HepG2 (cell line): ENCODE measurements around the gene NDUFS4. TPM values are rescaled to one million over a fixed set of nuclear protein-coding genes. Genes with fewer than 3 reads are reported as not detected.

Experiments
- E2F2 ChIP-seq: sonication (generic); formaldehyde crosslinking; IDR thresholded peaks from 2 replicates; pipeline ENCODE4 v1.4.0; 2020; ENCODE audit warnings: missing genetic modification reagents, borderline replicate concordance
- EHMT2 ChIP-seq: fragments of 200-600 bp; sonication (generic); IDR thresholded peaks from 2 replicates; pipeline ENCODE4 v1.7.0; 2017; ENCODE audit warnings: antibody characterized with exemption, low read depth, low read length, borderline replicate concordance
- HHEX ChIP-seq: IDR thresholded peaks from 2 replicates; pipeline ENCODE4 v1.6.1; 2016; ENCODE audit warnings: control low read depth
- LRRFIP1 ChIP-seq: sonication (generic); formaldehyde crosslinking; conservative IDR thresholded peaks from 2 replicates; pipeline ENCODE4 v1.4.0; 2020; ENCODE audit warnings: missing genetic modification reagents
- NPAS2 ChIP-seq: sonication (generic); formaldehyde crosslinking; IDR thresholded peaks from 2 replicates; pipeline ENCODE4 v1.8.0; 2022; ENCODE audit warnings: mild to moderate bottlenecking, missing genetic modification reagents, borderline replicate concordance
- PCBP2 ChIP-seq: fragments of 200-400 bp; formaldehyde crosslinking; optimal IDR thresholded peaks from 2 replicates; pipeline ENCODE3; 2018; ENCODE audit warnings: low read length, low read depth; ENCODE audit not compliant: poor library complexity, severe bottlenecking
- REST ChIP-seq, 2 experiments: IDR thresholded peaks; 2 replicates each; pipeline ENCODE4 v1.6.1; 2011 to 2012; ENCODE audit warnings: low read length in 2 of 2, borderline replicate concordance in 1 of 2, low read depth in 1 of 2, mild to moderate bottlenecking in 1 of 2, moderate library complexity in 1 of 2
- SP4 ChIP-seq: sonication (generic); formaldehyde crosslinking; IDR thresholded peaks from 2 replicates; pipeline ENCODE4 v1.8.1; 2023; ENCODE audit warnings: mild to moderate bottlenecking, missing genetic modification reagents
- TFDP2 ChIP-seq: sonication (generic); formaldehyde crosslinking; IDR thresholded peaks from 2 replicates; pipeline ENCODE4 v1.4.0; 2020; ENCODE audit warnings: missing genetic modification reagents
- ZBTB42 ChIP-seq: sonication (generic); formaldehyde crosslinking; IDR thresholded peaks from 2 replicates; pipeline ENCODE4 v1.5.0; 2020; ENCODE audit warnings: mild to moderate bottlenecking, missing genetic modification reagents
- ZNF276 ChIP-seq: sonication (generic); formaldehyde crosslinking; IDR thresholded peaks from 2 replicates; pipeline ENCODE4 v1.4.0; 2020; ENCODE audit warnings: mild to moderate bottlenecking, low read depth, missing genetic modification reagents
- ZNF3 ChIP-seq: IDR thresholded peaks from 2 replicates; pipeline ENCODE4 v1.7.0; 2017; ENCODE audit warnings: inconsistent platforms
- ZNF326 ChIP-seq: sonication (generic); formaldehyde crosslinking; IDR thresholded peaks from 2 replicates; pipeline ENCODE4 v1.4.0; 2020; ENCODE audit warnings: missing genetic modification reagents, borderline replicate concordance
- ZNF543 ChIP-seq: sonication (generic); formaldehyde crosslinking; IDR thresholded peaks from 2 replicates; pipeline ENCODE4 v1.4.0; 2020; ENCODE audit warnings: mild to moderate bottlenecking, missing genetic modification reagents
- ZNF605 ChIP-seq: sonication (generic); formaldehyde crosslinking; IDR thresholded peaks from 2 replicates; pipeline ENCODE4 v1.8.0; 2022; ENCODE audit warnings: mild to moderate bottlenecking, missing genetic modification reagents
- ZNF616 ChIP-seq: sonication (generic); formaldehyde crosslinking; IDR thresholded peaks from 2 replicates; pipeline ENCODE4 v1.5.0; 2020; ENCODE audit warnings: low read depth, mild to moderate bottlenecking, missing genetic modification reagents
- polyA plus RNA-seq, 8 experiments: library from polyadenylated mRNA; depleted of rRNA in 3 of 8; stranded (reverse) in 7 of 8; unstranded in 1 of 8; fragments of >200 nt; fragmentation: Illumina TruSeq in 4 of 8; extraction: Trizol in 4 of 8; gene quantifications; 2 replicates each; pipeline versions ENCODE4 v1.2.1 to v1.2.3, GENCODE V29; 2011 to 2016; ENCODE audit warnings: low read depth in 4 of 8, missing spikeins in 1 of 8, mixed read lengths in 1 of 8; ENCODE audit not compliant: insufficient read depth in 1 of 8
- total RNA-seq, 5 experiments: library from RNA; depleted of rRNA; stranded (reverse); fragments of >200 nt; fragmentation: Illumina TruSeq; extraction: Trizol; gene quantifications; 2 replicates each; pipeline ENCODE4 v1.2.3, GENCODE V29; 2016; ENCODE audit warnings: low read depth in 1 of 5

Gene NDUFS4
- total and polyA plus RNA-seq, 2 of the 13 experiments (the other 11 are each of a cell fraction or from before 2014, with no cell fraction given) = 121 to 126 TPM

GRCh38 chr5:53560506-53561191, at the start of gene NDUFS4 (continued):
- no peak for TF ChIP-seq ZNF326 (CRISPR knock-in tag)
- TF ChIP-seq PCBP2 = no peak
- TF ChIP-seq LRRFIP1 (CRISPR knock-in tag) = no peak
- peak; percentile 80; the same call in 1 of the 2 replicates for TF ChIP-seq ZNF605 (CRISPR knock-in tag)
- peak; percentile 75; the same call in 1 of the 2 replicates for TF ChIP-seq EHMT2
- no peak for TF ChIP-seq ZNF616
- TF ChIP-seq E2F2 (CRISPR knock-in tag) = no peak
- 0 out of 2 replicates have a peak, but pooled peaks have one; percentile 37 for TF ChIP-seq ZNF3 (CRISPR knock-in tag)
- no peak for TF ChIP-seq ZBTB42
- TF ChIP-seq HHEX (CRISPR knock-in tag) = no peak
- TF ChIP-seq ZNF276 = 0 out of 2 replicates have a peak, but pooled peaks have one; percentile 52
- TF ChIP-seq NPAS2 = no peak
- 0 out of 2 replicates have a peak, but pooled peaks have one; percentile 58 for TF ChIP-seq ZNF543
- peak; percentile 55; the same call in 1 of the 2 replicates for TF ChIP-seq TFDP2 (CRISPR knock-in tag)
- peak in 1 of 2 experiments; percentile 75; a peak in 1 of 4 replicates for TF ChIP-seq REST (IDR thresholded peaks at IDR 0.05; ENCODE audit: borderline replicate concordance in 1 of 2, low read depth in 1 of 2, low read length in 2 of 2)
- 0 out of 2 replicates have a peak, but pooled peaks have one; percentile 23 for TF ChIP-seq SP4 (CRISPR knock-in tag)
